Ectodermal cell (in vitro differentiated cells): ENCODE results near the gene KLHL13.

Experiments
- H3K27ac ChIP-seq: 2 replicates; pipeline ENCODE4 v1.7.0; 2013; ENCODE audit warnings: mild to moderate bottlenecking, low read depth, low read length; ENCODE audit not compliant: insufficient read depth, poor library complexity, severe bottlenecking
- H3K27me3 ChIP-seq: 2 replicates; pipeline ENCODE4 v1.7.0; 2013; ENCODE audit warnings: mild to moderate bottlenecking, low read length; ENCODE audit not compliant: insufficient read depth, control insufficient read depth, poor library complexity, severe bottlenecking
- H3K36me3 ChIP-seq: one replicate; pipeline ENCODE4 v1.7.0; 2013; ENCODE audit warnings: low read length; ENCODE audit not compliant: control insufficient read depth, insufficient read depth
- H3K4me1 ChIP-seq: one replicate; pipeline ENCODE4 v1.7.0; 2013; ENCODE audit warnings: low read length; ENCODE audit not compliant: control insufficient read depth, insufficient read depth
- H3K4me3 ChIP-seq: 2 replicates; pipeline ENCODE4 v1.7.0; 2013; ENCODE audit warnings: low read depth, low read length, control low read depth; ENCODE audit not compliant: insufficient read depth
- H3K9me3 ChIP-seq: 2 replicates; pipeline ENCODE4 v1.7.0; 2013; ENCODE audit warnings: mild to moderate bottlenecking, low read length, moderate library complexity; ENCODE audit not compliant: control insufficient read depth
- WGBS, 2 experiments: methylation state at CpG; one replicate each; pipeline ENCODE4 v1.1.7; 2013; ENCODE audit warnings: missing lambda C conversion rate in 2 of 2; 5-methylcytosine and 5-hydroxymethylcytosine counted together

KLHL13 gene

DNA sequence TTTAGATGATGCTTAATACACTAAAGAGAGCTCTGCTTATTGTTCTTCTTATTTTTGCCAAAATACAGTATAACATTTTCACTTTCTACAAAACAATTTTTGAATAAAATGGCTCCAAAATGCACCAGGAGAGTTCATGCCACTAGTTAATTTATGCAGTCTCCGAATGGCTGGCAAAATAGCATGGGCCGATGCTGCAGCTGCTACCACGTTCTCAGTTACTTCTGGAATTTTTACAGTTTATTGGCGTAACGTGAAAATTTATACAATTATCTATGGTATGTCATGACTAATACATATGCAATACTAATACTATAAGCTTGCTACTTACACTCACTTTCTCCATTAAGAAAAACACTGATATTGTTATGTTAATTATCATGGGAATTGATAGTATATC lies 16.5 kb downstream of the KLHL13 start:
- WGBS, 2 experiments: 95 to 98% methylated on average over 2 to 3 of the region's 5 CpGs
- no peaks in the 10 kb centered on the region for H3K9me3 ChIP-seq

DNA sequence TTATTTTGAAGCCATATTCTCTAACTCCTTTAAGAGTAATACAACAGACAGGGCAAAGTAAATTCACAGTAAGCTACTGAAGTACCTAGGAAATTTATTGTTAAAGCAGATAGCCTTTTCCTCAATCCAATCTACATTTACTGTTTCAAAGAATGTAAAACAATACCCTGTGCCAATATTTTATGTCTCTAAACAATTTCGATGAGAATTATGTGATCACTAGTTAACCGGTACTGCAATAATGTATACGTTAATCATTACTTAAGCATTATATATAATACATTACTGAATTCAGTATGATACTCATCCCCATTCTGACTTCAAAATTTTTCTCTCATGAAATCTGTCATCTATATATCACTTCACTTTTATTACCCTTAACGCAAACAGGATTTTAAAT lies 28.5 kb downstream of the KLHL13 start:
- Histone ChIP-seq H3K36me3 (no peaks in the 10 kb centered on the region), H3K4me1 (no peaks in the 10 kb centered on the region), H3K4me3 (no peak overlapping the region), H3K27me3 (no peaks in the 10 kb centered on the region), H3K9me3 (no peaks in the 10 kb centered on the region), H3K27ac (no peak overlapping the region)
- WGBS, 2 experiments: 100% methylated on average over 2 of the region's 4 CpGs; no CpG with 5 or more reads in 1 of the 2 experiments

More for the DNA sequence above, 16.5 kb downstream of the KLHL13 start:
- no peak overlapping the region for H3K4me3 ChIP-seq
- no peak overlapping the region for H3K27ac ChIP-seq
- no peaks in the 10 kb centered on the region for H3K27me3 ChIP-seq
- H3K36me3 ChIP-seq: no peaks in the 10 kb centered on the region
- H3K4me1 ChIP-seq: no peaks in the 10 kb centered on the region

DNA sequence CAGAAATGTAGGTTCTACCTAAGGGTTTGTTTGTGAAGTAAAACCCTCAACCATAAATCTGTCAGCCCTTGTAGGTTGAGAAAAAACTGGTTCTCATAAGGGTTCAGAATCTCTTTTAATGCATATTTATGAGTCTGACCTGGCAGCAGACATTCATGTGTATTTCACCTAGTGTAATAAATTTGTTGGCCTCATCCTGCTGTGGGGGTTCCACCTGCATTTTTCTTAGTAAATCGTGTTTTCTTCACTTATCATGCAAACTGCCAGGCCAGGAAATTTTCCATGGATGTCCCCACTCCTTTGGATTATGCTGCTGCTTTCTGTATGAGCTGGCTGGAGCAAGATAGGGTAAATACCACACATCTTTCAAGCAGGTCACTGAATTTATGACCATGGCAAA lies 42.4 kb downstream of the KLHL13 start:
- Histone ChIP-seq H3K4me1 (no peaks in the 10 kb centered on the region), H3K27ac (no peak overlapping the region), H3K9me3 (no peaks in the 10 kb centered on the region), H3K27me3 (no peaks in the 10 kb centered on the region), H3K36me3 (no peaks in the 10 kb centered on the region), H3K4me3 (no peak overlapping the region)
- WGBS, 2 experiments: 86 to 93% methylated on average over 1 of the region's 1 CpG

DNA sequence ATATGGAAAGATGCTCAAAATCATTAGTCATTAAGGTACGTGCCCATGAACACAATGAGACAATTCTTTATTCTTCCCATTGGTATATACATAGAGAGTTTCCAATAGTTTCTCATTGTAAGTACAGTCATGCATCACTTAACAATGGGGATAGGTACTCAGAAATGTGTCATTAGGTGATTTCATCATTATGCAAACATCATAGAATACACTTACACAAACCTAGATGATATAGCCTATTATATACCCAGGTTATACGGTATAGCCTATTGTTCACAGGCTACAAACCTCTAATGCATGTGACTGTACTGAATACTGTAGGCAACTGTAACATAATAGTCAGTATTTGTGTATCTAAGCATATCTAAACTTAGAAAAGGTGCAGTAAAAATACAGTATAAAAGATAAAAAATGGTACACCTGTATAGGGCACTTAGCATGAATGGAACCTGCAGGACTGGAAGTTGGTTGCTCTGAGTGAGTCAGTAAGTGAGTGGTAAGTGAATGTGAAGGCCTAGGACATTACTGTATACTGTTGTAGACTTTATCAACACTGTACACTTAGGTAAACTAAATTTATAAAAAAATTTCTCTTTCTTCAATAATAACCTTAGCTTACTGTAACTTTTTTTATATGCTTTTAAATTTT lies 49.6 kb downstream of the KLHL13 start:
- H3K27ac ChIP-seq: no peak overlapping the region
- no peaks in the 10 kb centered on the region for H3K36me3 ChIP-seq
- H3K27me3 ChIP-seq: no peaks in the 10 kb centered on the region
- no peak overlapping the region for H3K4me3 ChIP-seq
- no peaks in the 10 kb centered on the region for H3K9me3 ChIP-seq
- WGBS, 2 experiments: 80% methylated on average over 1 of the region's 2 CpGs; no CpG with 5 or more reads in 1 of the 2 experiments
- no peaks in the 10 kb centered on the region for H3K4me1 ChIP-seq

DNA sequence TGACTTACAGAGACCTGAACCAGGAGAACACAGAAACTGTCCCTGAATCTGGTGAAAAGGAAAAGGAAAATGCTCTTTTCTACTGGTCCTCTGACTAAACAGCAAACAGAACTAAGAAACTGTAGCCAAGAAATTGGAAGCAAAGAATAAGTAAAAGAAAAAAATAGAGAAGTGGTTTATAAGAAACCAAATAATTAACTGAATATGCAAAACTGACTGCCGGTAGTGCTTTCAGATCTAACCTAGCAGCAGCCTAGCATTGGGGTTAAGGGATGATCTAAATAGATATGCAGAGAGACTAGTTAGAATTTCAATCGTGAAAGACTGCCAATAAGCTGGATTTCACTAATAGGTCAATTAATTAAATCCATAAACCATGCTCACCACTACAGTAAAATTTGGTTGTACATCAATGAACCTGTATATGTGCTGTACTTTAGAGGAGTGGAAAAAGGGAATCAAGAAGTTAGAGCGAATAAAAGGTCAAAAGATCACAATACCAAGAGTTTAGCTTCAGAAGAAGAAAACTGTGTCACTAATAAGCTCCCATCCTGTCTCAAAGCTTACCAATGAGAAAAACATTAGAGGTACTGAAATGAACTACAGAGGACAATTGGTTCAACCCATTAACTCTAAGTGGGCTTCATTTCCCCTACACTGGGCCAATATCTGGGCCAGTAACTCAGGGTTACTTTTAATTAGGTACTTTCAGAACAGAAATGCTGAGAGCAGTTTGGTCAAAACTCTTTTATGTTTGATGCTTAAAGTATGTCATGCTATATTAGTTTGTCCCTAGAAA lies 53.6 kb downstream of the KLHL13 start:
- no peak overlapping the region for H3K4me3 ChIP-seq
- H3K27me3 ChIP-seq: no peaks in the 10 kb centered on the region
- WGBS, 2 experiments: 60 to 90% methylated on average over 1 of the region's 3 CpGs
- H3K9me3 ChIP-seq: no peaks in the 10 kb centered on the region
- no peak overlapping the region for H3K27ac ChIP-seq
- no peaks in the 10 kb centered on the region for H3K36me3 ChIP-seq
- no peaks in the 10 kb centered on the region for H3K4me1 ChIP-seq

DNA sequence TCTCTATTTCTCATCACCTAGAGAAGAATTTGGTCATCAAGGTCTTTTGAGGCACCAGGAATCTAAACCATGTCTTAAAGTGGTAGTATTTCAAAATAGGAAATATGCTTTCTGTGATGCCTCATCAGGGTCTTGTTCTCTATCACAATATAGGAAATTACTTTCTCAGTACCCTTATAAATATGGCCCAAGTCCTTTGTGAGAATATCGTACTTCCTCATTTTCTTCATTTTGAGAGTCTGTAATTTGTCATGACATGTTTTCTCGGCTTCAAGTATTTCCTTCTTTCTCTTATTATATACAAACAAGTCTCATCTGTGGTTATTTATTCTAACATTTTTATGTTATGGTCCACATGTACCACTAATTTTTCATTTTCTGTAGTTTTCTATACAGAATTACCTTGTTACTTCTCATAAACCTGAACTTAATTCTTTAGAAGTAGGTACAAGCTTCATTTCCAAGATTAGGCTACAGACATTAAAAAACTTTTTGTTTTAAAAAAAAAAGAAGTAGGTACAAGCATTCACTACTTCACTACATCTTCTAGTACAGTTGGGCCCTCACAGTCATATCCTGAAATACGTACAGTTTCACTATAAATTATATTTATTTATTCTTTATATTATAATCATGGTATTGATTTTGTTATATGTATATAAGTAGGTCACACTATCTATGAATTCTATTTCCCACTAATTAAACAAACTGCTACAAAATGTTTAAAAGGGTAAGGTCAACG lies 54.4 kb downstream of the KLHL13 start:
- Histone ChIP-seq H3K4me1 (no peaks in the 10 kb centered on the region), H3K27ac (no peak overlapping the region), H3K27me3 (no peaks in the 10 kb centered on the region), H3K9me3 (no peaks in the 10 kb centered on the region), H3K36me3 (no peaks in the 10 kb centered on the region), H3K4me3 (no peak overlapping the region)
- 75% methylated on average over 1 to 2 of the region's 4 CpGs for WGBS, 2 experiments

DNA sequence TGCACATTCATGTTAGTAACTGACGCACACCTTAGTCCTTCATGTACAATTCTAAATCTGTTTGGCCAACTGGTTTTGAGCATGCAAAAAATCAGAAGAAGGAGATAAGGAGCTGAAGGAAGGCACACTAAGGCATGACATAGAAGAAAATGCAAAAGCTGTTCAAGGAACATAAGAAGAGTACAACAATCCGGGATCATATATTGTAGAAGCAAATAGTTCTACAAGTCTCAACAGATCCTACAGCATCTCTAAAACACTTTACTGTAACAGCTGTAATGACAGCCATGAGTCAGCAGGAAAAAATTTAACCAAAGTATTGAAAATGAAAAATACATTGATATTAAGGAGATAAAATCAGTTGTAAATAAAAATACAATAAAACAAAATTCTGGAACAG lies 57.7 kb downstream of the KLHL13 start:
- no peak overlapping the region for H3K4me3 ChIP-seq
- H3K4me1 ChIP-seq: no peaks in the 10 kb centered on the region
- WGBS, 2 experiments: 90 to 100% methylated on average over 1 to 2 of the region's 2 CpGs

DNA sequence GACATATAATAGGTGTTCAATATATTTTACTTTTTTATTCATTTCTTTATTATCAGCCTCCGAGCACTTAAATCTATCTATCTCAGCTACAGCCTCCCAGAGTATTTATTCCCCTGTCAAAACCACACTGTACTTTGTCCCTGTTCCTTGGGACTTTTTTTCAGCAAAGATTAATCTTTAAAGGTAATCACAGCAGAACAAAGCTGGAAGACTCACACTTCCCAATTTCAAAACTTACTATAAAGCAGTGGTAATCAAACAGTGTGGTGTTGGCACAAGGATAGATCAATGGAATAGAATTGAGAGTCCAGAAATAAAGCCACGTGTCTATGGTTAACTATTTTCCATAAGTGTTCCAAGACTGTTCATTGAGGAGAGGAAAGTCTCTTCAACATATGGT lies 59.7 kb downstream of the KLHL13 start:
- no peaks in the 10 kb centered on the region for H3K36me3 ChIP-seq
- no peaks in the 10 kb centered on the region for H3K27me3 ChIP-seq
- no peaks in the 10 kb centered on the region for H3K9me3 ChIP-seq
- no peak overlapping the region for H3K4me3 ChIP-seq
- no peaks in the 10 kb centered on the region for H3K4me1 ChIP-seq
- 92 to 96% methylated on average over 2 of the region's 2 CpGs for WGBS, 2 experiments
- no peak overlapping the region for H3K27ac ChIP-seq

More for the DNA sequence above, 57.7 kb downstream of the KLHL13 start:
- no peak overlapping the region for H3K27ac ChIP-seq
- H3K36me3 ChIP-seq: no peaks in the 10 kb centered on the region
- no peaks in the 10 kb centered on the region for H3K27me3 ChIP-seq
- H3K9me3 ChIP-seq: no peaks in the 10 kb centered on the region

DNA sequence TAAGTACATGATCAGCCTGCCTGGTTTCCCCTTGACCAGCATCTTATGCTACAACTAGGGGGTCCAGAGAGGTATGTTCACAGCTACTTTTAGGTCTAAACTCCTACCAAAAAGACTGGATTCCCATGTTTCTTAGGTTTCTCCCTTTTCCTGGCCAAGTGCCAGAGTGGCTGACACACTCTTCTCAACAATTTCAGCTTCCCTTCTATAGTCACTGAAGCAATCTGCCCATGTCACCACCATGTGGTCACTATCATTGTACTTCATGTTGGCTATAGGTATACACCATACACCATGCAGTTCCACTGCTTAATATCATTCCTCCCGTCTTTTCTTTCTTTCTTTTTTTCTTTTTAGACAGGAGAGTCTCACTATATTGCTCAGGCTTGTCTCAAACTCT lies 66.9 kb downstream of the KLHL13 start:
- Histone ChIP-seq H3K4me1 (no peaks in the 10 kb centered on the region), H3K4me3 (no peak overlapping the region), H3K9me3 (no peaks in the 10 kb centered on the region), H3K27ac (no peak overlapping the region), H3K27me3 (no peaks in the 10 kb centered on the region), H3K36me3 (no peaks in the 10 kb centered on the region)
- 77 to 100% methylated on average over 1 of the region's 1 CpG for WGBS, 2 experiments
